ENCODE results near the gene RPS6KA5.

DNA sequence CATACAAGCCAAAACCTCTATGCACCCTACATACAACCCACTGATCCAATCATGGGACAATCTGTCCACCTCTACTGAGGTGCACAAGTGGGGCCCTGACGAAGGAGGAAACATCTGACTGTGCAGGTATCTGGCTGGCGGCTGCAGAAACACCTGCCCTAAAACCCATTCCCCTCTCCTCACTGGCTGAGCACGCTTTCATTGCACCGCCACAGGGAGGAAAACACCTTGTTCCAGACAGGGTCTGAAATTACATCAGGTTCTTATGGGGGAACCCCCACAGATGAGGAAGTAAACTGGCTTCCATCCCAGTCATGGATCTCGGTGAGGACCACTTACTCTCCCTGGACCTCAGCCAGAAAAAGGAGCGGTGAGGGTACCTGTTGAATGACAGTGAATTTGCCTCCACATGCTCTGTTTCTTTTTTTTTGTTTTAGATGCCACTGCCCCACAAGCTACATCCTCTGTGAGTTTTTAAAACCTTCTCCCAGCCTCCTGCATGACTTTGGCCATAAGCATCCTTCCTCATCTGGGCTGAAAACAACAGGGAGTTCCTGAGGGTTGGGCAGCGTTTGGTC is 29.6 kb upstream of the RPS6KA5 start:
- TF ChIP-seq CTCF (IDR thresholded peaks at IDR 0.05) = no peak
- no peak for TF ChIP-seq POLR2A (IDR thresholded peaks at IDR 0.05)
